ENCODE results near the gene ZNF571. TPM values are rescaled to one million over a fixed set of nuclear protein-coding genes. Genes with fewer than 3 reads are reported as not detected.

Gene ZNF571
- total RNA-seq, 1 experiment from 2014 or later, result 4.5 TPM

GRCh38 chr19:37551129-37551993 lies 43.2 kb downstream of the ZNF571 start:
- no peak overlapping the region for H2BK15ac ChIP-seq (ENCODE audit: low read depth, low read length)
- no peak overlapping the region for H3K14ac ChIP-seq (ENCODE audit: insufficient read depth, low read length)
- H3K23ac ChIP-seq (ENCODE audit: insufficient read length, low read depth, low read length), result no peak overlapping the region
- no CpG with 5 or more reads among the region's 65 CpGs for WGBS (ENCODE audit: extremely low coverage, insufficient read length, low lambda C conversion rate)
- Mint-ChIP-seq H3K9me3 (peaks cover 82 to 85% of the 10 kb centered on the region in 2 experiments), H3K4me1 (no peaks in the 10 kb centered on the region), H3K27me3 (ENCODE audit: low read depth) (peaks cover 2% of the 10 kb centered on the region; the same call in 1 of the 2 replicates), H3K4me3 (no peak overlapping the region), H3K27ac (no peak overlapping the region), H3K36me3 (ENCODE audit: insufficient read depth in 1 of 3, low read depth in 3 of 3) (peaks cover 48 to 71% (median 59%) of the 10 kb centered on the region in 3 experiments)
- DNase-seq, result no peak
- H2AFZ ChIP-seq (ENCODE audit: low read length), result no peak overlapping the region
- no peak overlapping the region for H3K4ac ChIP-seq (ENCODE audit: low read depth, low read length)
- no peak overlapping the region for H2BK20ac ChIP-seq (ENCODE audit: low read depth, low read length, poor library complexity, severe bottlenecking)
- no peaks in the 10 kb centered on the region for H3K4me1 ChIP-seq (ENCODE audit: insufficient read depth, low read length)
- H3K9me3 ChIP-seq (ENCODE audit: control insufficient read depth, low read depth, low read length), result peaks cover 53% of the 10 kb centered on the region
- no peaks in the 10 kb centered on the region for H3K79me2 ChIP-seq (ENCODE audit: insufficient read depth, low read length)
- H3K27me3 ChIP-seq (ENCODE audit: insufficient read depth, low read length), result no peaks in the 10 kb centered on the region
- no peaks in the 10 kb centered on the region for H3K23me2 ChIP-seq (ENCODE audit: insufficient read length, low read depth, low read length, poor library complexity, severe bottlenecking)
- H3K27ac ChIP-seq (ENCODE audit: insufficient read length, low read depth, low read length), result no peak overlapping the region
- no peak overlapping the region for H2AK5ac ChIP-seq (ENCODE audit: insufficient read length, low read length)
- no peak overlapping the region for H4K5ac ChIP-seq (ENCODE audit: insufficient read length, low read depth, low read length)
- no peak overlapping the region for H4K8ac ChIP-seq (replicated peaks; ENCODE audit: insufficient read length, low read depth, low read length)
- no peak overlapping the region for H3K4me2 ChIP-seq (ENCODE audit: insufficient read depth, insufficient read length, low read length)
- no peak overlapping the region for H2BK120ac ChIP-seq (ENCODE audit: low read depth, low read length, poor library complexity, severe bottlenecking)
- no peak overlapping the region for H3K56ac ChIP-seq (ENCODE audit: insufficient read length, low read depth, low read length)
- H3K9ac ChIP-seq (ENCODE audit: extremely low read depth, insufficient read length, low read length), result no peak overlapping the region
- H4K91ac ChIP-seq (ENCODE audit: insufficient read length, low read depth, low read length), result no peak overlapping the region
- H3K79me1 ChIP-seq (ENCODE audit: insufficient read depth, low read depth, low read length, poor library complexity, severe bottlenecking), result no peaks in the 10 kb centered on the region
- no peaks in the 10 kb centered on the region for H4K20me1 ChIP-seq (ENCODE audit: control insufficient read depth, insufficient read depth, insufficient read length)
- no peak overlapping the region for H3K18ac ChIP-seq (ENCODE audit: insufficient read length, low read depth, low read length)
- H2BK5ac ChIP-seq (ENCODE audit: insufficient read length, low read length), result no peak overlapping the region
- no peak overlapping the region for H3T11ph ChIP-seq (ENCODE audit: low read length)
- TF ChIP-seq CTCF (conservative IDR thresholded peaks at IDR 0.05), result peak; percentile 50; the same call in 2 of the 3 replicates
- H2BK12ac ChIP-seq (ENCODE audit: insufficient read length, low read depth, low read length), result no peak overlapping the region

Data from H9 (cell line).